CD4-positive, alpha-beta T cell treated with Interleukin-17A for 1 hour (primary cell): ENCODE measurements around the gene MACROD2.

Experiments used
- DNase-seq: peaks from one replicate; pipeline ENCODE4 v3.0.0-alpha.2; 2020

MACROD2 gene

DNA sequence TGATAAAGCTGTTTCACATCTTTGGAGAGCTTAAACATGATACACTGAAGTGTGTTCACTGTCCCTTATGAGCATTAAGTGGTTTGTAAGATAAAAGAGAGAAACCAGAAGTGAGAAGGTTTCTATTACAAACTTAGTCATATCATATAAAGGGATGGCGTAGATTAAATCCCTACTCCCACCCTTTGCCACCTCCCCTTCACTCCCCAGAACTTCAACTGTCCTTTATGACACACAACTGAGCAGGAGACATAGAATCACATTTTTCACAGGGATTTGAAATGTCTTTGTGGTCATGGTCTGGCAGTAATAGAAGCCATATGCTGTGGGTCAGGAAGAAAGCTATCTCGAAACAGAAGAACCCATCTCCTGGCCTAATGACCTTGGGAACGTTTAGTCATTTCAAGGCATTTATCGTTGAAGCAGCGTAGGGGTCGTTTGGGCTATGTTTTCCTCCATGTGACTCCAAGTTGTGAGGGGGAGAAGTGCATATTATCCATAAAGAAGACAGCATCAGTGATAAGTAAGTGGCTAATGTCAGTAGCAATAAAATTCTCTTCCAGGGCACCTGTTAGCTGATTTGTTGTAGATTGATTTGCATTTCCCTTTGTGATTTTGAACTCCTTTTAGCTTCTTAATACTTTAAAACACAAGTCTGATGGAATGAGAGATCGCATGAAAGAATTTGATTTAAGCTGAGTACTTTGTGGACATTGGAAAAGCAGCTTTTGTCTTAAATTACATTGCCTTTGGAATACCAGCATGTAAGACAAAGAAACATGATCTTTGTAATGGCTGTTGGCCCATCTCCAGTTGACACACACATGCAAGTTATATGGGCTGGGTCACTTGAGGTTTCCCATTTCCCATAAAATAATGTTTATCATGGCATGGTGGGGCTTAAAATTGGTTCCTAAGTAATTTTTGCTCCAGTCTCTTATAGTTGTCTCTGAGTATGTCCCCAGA lies 843.6 kb downstream of the MACROD2 start:
- no peak for DNase-seq

- no peak for DNase-seq
Measured at GRCh38 chr20:14845199-14846160, 850.2 kb downstream of the MACROD2 start.

DNA sequence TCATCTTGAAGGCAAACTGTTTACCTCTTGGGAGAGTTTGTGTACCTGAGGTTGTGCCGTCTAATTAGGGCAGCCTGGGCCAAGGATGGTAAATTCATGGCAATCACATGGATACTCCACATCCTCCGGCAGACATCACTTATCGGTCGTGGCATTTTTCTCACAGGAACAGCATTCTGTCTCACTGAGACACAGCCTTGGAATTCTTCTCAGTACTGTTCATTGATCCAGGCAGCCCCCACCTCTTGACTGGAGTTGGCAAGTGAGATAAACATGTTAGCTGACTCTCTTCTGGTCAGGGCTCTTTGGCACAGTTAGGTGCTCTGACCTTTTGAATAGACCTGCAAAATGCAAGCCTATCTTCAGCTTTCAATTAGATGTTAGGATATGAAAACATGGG lies 853.5 kb downstream of the MACROD2 start:
- DNase-seq: no peak

- DNase-seq: no peak
Measured at GRCh38 chr20:14853079-14853478, 857.8 kb downstream of the MACROD2 start.

DNA sequence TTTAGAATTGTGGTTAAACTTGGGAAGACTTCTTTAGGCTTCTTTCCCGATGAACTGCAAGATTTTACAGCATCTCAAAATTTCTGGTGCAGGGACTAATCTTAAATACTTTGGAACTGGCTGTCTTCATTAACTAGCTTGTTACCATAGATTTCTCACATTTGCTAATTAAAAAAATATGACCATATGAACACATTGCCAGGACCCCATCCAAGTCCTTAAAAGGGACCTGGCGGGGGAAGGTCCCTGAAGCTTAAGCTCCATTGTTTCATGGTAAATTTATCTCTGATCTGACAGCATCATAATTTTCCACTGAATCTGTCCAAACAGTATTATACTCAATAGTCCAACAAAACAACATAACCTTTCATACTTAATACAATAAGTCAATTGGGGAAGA lies 859.9 kb downstream of the MACROD2 start:
- no peak for DNase-seq

DNA sequence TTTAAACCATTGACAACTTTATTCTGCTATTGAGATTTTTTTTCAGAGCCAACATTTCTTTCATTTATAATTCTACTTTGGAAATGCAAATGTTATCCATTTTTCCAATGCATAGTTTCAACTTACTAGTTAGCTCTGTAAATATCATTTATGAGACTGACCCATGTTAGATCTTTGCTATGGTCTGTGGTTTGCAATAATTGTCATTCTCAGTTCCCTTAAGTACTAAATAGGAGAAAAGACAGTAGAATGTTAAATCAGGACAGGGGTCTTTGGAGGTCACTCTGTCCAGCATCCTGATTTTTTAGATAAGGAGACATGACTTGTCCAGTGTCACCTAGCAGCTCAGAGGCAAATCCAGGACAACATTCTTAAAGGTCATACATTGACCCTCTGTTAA lies 864.3 kb downstream of the MACROD2 start:
- no peak for DNase-seq

- no peak for DNase-seq
Measured at GRCh38 chr20:14860410-14860814, 865.1 kb downstream of the MACROD2 start.

DNA sequence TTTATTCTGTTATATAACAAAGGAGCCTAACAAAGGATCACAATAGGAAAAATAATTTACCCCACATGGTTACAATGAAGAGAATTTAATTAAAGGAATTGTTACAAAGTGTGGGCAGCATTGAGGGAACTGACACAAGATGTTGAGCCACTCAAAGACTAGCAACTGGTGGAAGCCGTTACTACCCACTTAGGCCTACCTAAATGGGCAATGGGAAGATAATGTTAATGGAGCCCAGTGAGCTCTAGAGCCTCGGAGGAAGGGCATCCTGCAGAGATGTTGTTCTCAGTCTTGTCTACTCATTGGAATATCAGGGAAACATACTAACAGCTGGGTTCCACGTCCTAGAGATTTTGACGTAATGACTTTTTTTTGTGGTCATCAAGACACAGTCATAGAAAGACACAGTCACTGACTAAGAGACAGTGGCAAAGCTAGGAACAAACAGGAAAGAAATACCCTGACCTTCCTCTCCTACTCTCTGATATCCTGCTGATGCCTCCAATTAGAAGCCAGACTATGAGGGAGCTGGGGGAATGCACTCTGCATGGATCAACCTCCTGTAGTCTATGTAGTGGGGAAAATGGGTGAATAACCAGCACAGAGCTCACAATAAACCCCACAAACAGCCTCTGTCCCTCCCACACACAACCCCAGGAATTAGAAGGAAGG lies 865.8 kb downstream of the MACROD2 start:
- no peak for DNase-seq

DNA sequence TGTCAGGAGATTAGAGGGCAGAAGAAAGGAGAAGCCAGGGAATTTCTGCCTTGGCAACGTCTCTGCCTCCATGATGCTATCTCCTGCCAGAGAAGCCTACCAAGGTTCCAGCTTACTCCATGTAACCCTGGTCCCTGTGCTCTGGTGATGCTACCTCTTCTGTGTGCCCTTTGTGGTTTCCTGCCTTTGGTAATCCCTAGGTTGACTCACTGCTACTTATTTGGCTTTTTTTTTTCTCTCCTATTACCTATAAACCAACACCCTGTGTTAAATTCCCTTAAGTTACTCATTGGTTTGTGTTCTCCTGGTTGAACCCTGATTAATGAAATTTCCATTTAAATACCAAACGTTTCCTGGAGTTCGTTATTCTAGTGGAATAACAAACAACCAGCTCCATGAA lies 869.9 kb downstream of the MACROD2 start:
- no peak for DNase-seq

DNA sequence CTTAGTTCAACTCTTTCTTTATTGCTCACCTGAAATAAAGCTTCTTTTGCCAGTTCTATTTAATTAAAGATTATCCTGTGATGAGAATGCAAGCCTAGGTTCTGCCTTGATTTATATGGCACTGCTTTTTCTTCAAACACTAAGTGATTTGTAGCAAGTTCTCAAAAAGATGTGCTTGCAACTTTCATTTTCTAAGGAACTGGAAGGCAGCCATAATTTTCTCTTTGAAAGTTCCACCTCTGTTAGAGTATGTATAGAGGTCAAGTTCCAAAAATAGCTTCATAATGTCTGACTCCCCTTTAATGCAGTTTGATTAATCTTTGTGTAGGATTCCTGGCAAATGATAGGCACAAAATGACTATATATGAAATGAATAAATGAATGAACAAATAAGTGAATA lies 870.4 kb downstream of the MACROD2 start:
- no peak for DNase-seq

GRCh38 chr20:14866841-14867514 lies 871.7 kb downstream of the MACROD2 start:
- DNase-seq: no peak

DNA sequence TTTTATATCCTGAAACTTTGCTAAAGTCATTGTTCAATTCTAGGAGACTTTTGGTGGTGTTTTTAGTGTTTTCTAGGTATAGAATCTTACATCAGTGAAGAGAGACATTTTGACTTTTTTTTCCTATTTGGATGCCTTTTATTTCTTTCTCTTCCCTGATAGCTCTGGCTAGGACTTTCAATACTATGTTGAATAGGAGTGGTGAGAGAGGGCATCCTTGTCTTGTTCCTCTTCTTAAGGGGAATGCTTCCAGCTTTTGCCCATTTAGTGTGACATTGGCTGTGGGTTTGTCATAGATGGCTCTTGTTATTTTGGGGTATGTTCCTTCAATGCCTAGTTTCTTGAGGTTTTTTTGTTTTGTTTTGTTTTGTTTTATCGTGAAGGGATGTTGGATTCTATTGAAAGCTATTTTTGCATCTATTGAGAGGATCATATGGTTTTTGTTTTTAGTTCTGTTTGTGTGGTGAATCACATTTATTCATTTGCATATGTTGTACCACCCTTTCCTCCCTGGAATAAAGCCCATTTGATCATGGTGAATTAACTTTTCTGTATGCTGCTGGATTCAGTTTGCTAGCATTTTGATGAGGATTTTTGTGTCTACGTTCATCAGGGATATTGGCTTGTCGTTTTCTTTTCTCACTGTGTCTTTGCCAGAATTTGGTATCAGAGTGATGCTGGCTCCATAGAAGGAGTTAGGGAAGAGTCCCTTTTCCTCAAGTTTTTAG lies 882.1 kb downstream of the MACROD2 start:
- no peak for DNase-seq

GRCh38 chr20:14878676-14879019 lies 883.3 kb downstream of the MACROD2 start:
- no peak for DNase-seq

- no peak for DNase-seq
Measured at GRCh38 chr20:14879020-14879697, 883.8 kb downstream of the MACROD2 start.

DNA sequence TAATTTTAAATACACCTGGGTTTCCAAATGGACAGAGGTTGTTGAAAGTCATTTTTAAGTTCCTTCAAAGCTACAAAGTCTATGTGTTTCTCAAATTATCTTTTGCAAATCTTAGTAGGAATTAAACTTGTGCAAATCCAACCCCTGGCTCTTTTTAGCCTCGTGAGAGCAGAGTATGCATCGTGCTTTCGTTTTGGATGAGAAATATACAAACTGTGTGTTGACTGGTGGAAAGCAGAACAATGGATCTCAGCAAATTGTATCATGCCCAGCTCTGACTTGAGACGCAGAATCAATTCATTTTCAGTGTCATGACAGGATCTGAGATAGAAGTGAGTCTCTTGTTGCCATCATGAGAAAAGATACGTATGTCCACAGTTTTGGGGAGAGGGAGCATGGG lies 884.5 kb downstream of the MACROD2 start:
- DNase-seq: no peak

GRCh38 chr20:14881518-14881917 lies 886.2 kb downstream of the MACROD2 start:
- DNase-seq: no peak

DNA sequence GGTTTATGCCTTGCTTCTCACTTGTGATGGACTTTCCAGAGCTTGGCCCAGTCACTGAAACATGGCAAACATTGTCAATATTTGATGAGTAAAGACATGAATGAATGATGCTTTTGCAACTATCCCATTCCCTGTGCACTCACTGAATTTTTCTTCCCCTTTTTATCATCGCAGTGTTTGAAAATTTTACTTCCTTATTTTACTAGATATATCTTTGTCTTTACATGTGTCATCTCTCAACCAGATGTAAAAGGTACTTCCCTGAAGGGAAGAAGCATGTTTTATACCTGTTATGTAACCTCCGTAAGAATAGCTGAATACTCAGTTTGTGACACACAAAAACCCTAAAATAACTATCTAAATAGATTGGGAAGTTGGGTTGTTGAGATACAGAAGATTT lies 886.8 kb downstream of the MACROD2 start:
- no peak for DNase-seq

GRCh38 chr20:14882846-14883245 lies 887.5 kb downstream of the MACROD2 start:
- DNase-seq: no peak

DNA sequence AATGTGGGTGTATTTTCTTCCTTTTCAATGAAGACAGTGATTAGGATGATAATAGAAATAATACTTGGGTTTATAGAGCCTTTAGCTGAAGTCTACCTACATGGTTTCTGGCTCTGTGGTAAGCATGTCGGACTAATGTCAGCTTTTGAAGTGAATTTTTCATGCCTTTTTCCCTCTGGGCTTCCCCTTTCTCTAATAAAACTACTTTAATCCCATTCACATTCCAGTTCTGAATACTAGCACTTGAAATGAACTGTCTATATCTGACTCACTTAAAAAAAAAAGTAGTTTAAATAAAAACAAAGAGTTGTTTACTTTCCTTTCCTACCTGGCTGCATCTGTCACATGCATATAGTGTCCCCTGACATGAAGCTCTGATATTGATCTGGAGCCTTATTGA lies 888.0 kb downstream of the MACROD2 start:
- DNase-seq: no peak

- no peak for DNase-seq
Measured at GRCh38 chr20:14885661-14886060, 890.3 kb downstream of the MACROD2 start.

- DNase-seq: no peak
Measured at GRCh38 chr20:14888134-14888533, 892.8 kb downstream of the MACROD2 start.
